Prostate gland (tissue), 2 donors: ENCODE results near the gene SERPINB10.
A peak's percentile ranks its signal among the peaks of the same experiment; 100 is the strongest.

Experiments used
- CTCF ChIP-seq, 4 experiments: fragments of 200-600 bp in 2 of 4; fragments of 450-650 bp in 2 of 4; sonication (generic) in 2 of 4; IDR thresholded peaks; 1 replicate in 3 of 4; 2 replicates in 1 of 4; pipeline ENCODE4 v1.5.1; 2016 to 2019; ENCODE audit warnings: antibody characterized with exemption in 4 of 4, mild to moderate bottlenecking in 2 of 4, moderate library complexity in 2 of 4
- POLR2A ChIP-seq: fragments of 450-650 bp; IDR thresholded peaks from one replicate; pipeline ENCODE4 v1.6.1; 2016; ENCODE audit warnings: antibody characterized with exemption, mild to moderate bottlenecking

DNA sequence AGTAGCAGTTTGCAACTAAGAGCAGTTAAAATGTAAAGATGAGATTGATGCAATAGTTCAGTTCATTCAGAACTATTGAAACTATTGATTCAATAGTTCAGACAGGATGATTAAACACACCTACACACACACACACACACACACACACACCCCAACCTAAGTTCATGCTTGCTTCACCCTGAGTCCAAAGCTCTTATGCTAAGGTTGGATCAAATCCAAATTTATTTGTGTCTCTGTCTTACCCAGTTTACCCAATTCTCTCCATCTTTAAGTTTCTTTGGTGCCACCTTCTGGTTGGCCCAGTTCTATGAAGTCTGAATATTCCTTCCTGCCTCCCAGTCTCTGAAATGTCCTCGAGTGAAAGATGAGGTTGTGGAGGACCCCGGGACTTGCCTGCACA is 67.2 kb downstream of the SERPINB10 start:
- TF ChIP-seq CTCF (IDR thresholded peaks at IDR 0.05) (peak in 1 of 4 experiments; percentile 12), POLR2A (no peak)
